Measurements from ENCODE around the gene RIF1.

DNA sequence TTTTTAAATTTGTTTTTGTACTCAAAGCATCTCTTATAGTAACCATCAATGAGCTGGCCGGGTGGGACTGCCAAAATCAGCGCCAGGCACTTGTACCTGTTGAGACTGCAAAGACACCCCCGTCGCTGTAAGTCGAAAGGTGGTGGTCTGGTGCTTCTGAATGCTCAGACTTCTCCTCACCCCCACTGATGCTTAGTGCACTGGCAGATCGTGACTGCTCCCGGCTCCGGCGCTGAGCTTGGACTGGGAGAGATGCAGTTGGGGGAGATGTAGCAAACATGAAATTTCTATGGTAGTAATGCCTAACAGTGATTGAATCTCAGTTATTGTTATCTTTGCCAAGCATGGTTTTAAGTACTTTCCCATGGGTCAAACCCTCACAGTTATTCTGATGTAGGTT lies 80.6 kb downstream of the RIF1 start:
- TF ChIP-seq, protein P1, sequence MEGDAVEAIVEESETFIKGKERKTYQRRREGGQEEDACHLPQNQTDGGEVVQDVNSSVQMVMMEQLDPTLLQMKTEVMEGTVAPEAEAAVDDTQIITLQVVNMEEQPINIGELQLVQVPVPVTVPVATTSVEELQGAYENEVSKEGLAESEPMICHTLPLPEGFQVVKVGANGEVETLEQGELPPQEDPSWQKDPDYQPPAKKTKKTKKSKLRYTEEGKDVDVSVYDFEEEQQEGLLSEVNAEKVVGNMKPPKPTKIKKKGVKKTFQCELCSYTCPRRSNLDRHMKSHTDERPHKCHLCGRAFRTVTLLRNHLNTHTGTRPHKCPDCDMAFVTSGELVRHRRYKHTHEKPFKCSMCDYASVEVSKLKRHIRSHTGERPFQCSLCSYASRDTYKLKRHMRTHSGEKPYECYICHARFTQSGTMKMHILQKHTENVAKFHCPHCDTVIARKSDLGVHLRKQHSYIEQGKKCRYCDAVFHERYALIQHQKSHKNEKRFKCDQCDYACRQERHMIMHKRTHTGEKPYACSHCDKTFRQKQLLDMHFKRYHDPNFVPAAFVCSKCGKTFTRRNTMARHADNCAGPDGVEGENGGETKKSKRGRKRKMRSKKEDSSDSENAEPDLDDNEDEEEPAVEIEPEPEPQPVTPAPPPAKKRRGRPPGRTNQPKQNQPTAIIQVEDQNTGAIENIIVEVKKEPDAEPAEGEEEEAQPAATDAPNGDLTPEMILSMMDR (IDR thresholded peaks at IDR 0.05; ENCODE audit: insufficient read depth, low read length, poor library complexity, severe bottlenecking), result no peak
- TF ChIP-seq EZH2phosphoT487 (conservative IDR thresholded peaks at IDR 0.05; ENCODE audit: low read length), result no peak
